HepG2 (cell line): Measurements from ENCODE around the gene CDC42SE1. TPM values are rescaled to one million over a fixed set of nuclear protein-coding genes. Genes with fewer than 3 reads are reported as not detected.

ENCODE experiments used
- ATAC-seq: fragments of 200-7000 bp; cut with Tn5 transposase; 3 replicates; pipeline ENCODE4 v1.9.1; 2020; ENCODE audit warnings: mild to moderate bottlenecking, moderate library complexity
- BruUV-seq: library from RNA; stranded (reverse); fragments of 400-500 nt; replicated peaks from 2 replicates; lab custom pipeline; 2021; lab: Mats Ljungman, UMichigan
- CTCF ChIA-PET: fragments of 300-600 bp; formaldehyde crosslinking; extraction: SDS; loops from one replicate; lab custom pipeline; 2021; ENCODE audit warnings: low total read pairs, inconsistent platforms, low intra/inter-chr PET ratio; lab: Yijun Ruan, JAX
- POLR2A ChIA-PET: fragments of 350-600 bp; sonication (Branson Sonifier 250); formaldehyde crosslinking; loops from one replicate; lab custom pipeline; 2020; ENCODE audit warnings: antibody characterized with exemption, inconsistent platforms; lab: Yijun Ruan, JAX
- DNase-seq: peaks from one replicate; pipeline ENCODE4 v3.0.0-alpha.2; 2015; ENCODE audit warnings: low spot score
- FAIRE-seq: peaks from 3 replicates; lab custom pipeline; 2011; peaks lifted over from hg19 to GRCh38; lab: Jason Lieb, UNC
- H2AFZ ChIP-seq: one replicate; pipeline ENCODE4 v1.6.1; 2011; ENCODE audit warnings: low read length, inconsistent platforms
- H3K27ac ChIP-seq: fragments of 300-600 bp; 3 replicates; pipeline ENCODE4 v1.8.0; 2011; ENCODE audit warnings: mixed run types, mild to moderate bottlenecking, mixed read lengths, low read length, inconsistent platforms; ENCODE audit not compliant: insufficient read depth; ENCODE audit errors: extremely low read length
- H3K27me3 ChIP-seq, 2 experiments: fragments of 200-600 bp in 1 of 2; 2 replicates in 1 of 2; 3 replicates in 1 of 2; pipeline versions ENCODE4 v1.6.0 to v1.8.0; 2011; ENCODE audit warnings: low read length in 2 of 2, mild to moderate bottlenecking in 2 of 2, moderate library complexity in 2 of 2, inconsistent platforms in 1 of 2; ENCODE audit not compliant: insufficient read depth in 2 of 2, control insufficient read depth in 1 of 2
- H3K36me3 ChIP-seq, 2 experiments: fragments of 200-600 bp in 1 of 2; replicated peaks in 1 of 2; 2 replicates in 1 of 2; 3 replicates in 1 of 2; pipeline versions ENCODE4 v1.5.1 to v1.8.0; 2011; ENCODE audit warnings: low read length in 2 of 2, inconsistent platforms in 1 of 2; ENCODE audit not compliant: insufficient read depth in 2 of 2, control insufficient read depth in 1 of 2
- H3K4me1 ChIP-seq: 2 replicates; pipeline ENCODE4 v1.5.1; 2012; ENCODE audit warnings: low read length, inconsistent platforms; ENCODE audit not compliant: insufficient read depth
- H3K4me2 ChIP-seq: 2 replicates; pipeline ENCODE4 v1.6.0; 2011; ENCODE audit warnings: low read depth, low read length, inconsistent platforms
- H3K4me3 ChIP-seq, 3 experiments: fragments of 200-600 bp in 1 of 3; sonication (generic), shearing (Covaris generic) in 1 of 3; replicated peaks in 1 of 3; 2 replicates each; pipeline ENCODE4 v1.5.1; 2011 to 2016; ENCODE audit warnings: low read length in 3 of 3, inconsistent platforms in 2 of 3, low read depth in 2 of 3, mild to moderate bottlenecking in 2 of 3, control low read depth in 1 of 3, mixed read lengths in 1 of 3; ENCODE audit not compliant: insufficient read depth in 1 of 3
- H3K79me2 ChIP-seq: one replicate; pipeline ENCODE4 v1.6.1; 2011; ENCODE audit warnings: low read length, inconsistent platforms; ENCODE audit not compliant: insufficient read depth
- H3K9ac ChIP-seq: 2 replicates; pipeline ENCODE4 v1.6.0; 2011; ENCODE audit warnings: mild to moderate bottlenecking, low read depth, low read length, inconsistent platforms; ENCODE audit not compliant: insufficient read depth
- H3K9me3 ChIP-seq: 2 replicates; pipeline ENCODE4 v1.5.1; 2012; ENCODE audit warnings: mild to moderate bottlenecking, low read length
- H4K20me1 ChIP-seq: 2 replicates; pipeline ENCODE4 v1.6.0; 2011; ENCODE audit warnings: inconsistent platforms, mild to moderate bottlenecking, low read length, moderate library complexity; ENCODE audit not compliant: insufficient read depth
- ELF4 ChIP-seq: sonication (generic); formaldehyde crosslinking; IDR thresholded peaks from 2 replicates; pipeline ENCODE4 v1.5.0; 2020; ENCODE audit warnings: missing genetic modification reagents, mild to moderate bottlenecking, moderate library complexity, borderline replicate concordance
- FOXA3 ChIP-seq: IDR thresholded peaks from 2 replicates; pipeline ENCODE4 v1.6.1; 2016; ENCODE audit warnings: missing genetic modification reagents, missing compliant biosample characterization
- HNF1B ChIP-seq: sonication (generic); formaldehyde crosslinking; IDR thresholded peaks from 2 replicates; pipeline ENCODE4 v1.5.1; 2020; ENCODE audit warnings: mild to moderate bottlenecking, moderate library complexity, missing genetic modification reagents
- HNF4G ChIP-seq, 2 experiments: sonication (generic) in 1 of 2; formaldehyde crosslinking in 1 of 2; IDR thresholded peaks; 2 replicates each; pipeline versions ENCODE4 v1.4.0 to v1.6.1; 2011 to 2020; ENCODE audit warnings: borderline replicate concordance in 2 of 2, low read depth in 2 of 2, mild to moderate bottlenecking in 2 of 2, low read length in 1 of 2, missing genetic modification reagents in 1 of 2, moderate library complexity in 1 of 2
- JUND ChIP-seq: sonication (generic); formaldehyde crosslinking; IDR thresholded peaks from 2 replicates; pipeline ENCODE4 v1.8.0; 2022; ENCODE audit warnings: mild to moderate bottlenecking, missing genetic modification reagents
- MEF2D ChIP-seq: sonication (generic); formaldehyde crosslinking; IDR thresholded peaks from 2 replicates; pipeline ENCODE4 v1.5.1; 2020; ENCODE audit warnings: mild to moderate bottlenecking, missing genetic modification reagents
- MTA1 ChIP-seq: sonication (generic); formaldehyde crosslinking; IDR thresholded peaks from 2 replicates; pipeline ENCODE4 v1.4.0; 2020; ENCODE audit warnings: missing genetic modification reagents, mild to moderate bottlenecking, borderline replicate concordance
- SOX6 ChIP-seq, 2 experiments: fragments of 450-650 bp in 1 of 2; sonication (generic) in 1 of 2; formaldehyde crosslinking in 1 of 2; IDR thresholded peaks; 2 replicates each; pipeline versions ENCODE4 v1.4.0 to v1.6.1; 2017 to 2020; ENCODE audit warnings: antibody characterized with exemption in 1 of 2, mild to moderate bottlenecking in 1 of 2, missing genetic modification reagents in 1 of 2
- SRSF4 ChIP-seq: fragments of 200-400 bp; formaldehyde crosslinking; IDR thresholded peaks from one replicate; pipeline ENCODE4 v1.6.1; 2018; ENCODE audit warnings: mild to moderate bottlenecking, low read depth, low read length, moderate library complexity; ENCODE audit not compliant: poor library complexity, severe bottlenecking
- SRY ChIP-seq: sonication (generic); formaldehyde crosslinking; IDR thresholded peaks from 2 replicates; pipeline ENCODE4 v1.8.0; 2022; ENCODE audit warnings: mild to moderate bottlenecking, missing genetic modification reagents
- ZKSCAN5 ChIP-seq: sonication (generic); formaldehyde crosslinking; IDR thresholded peaks from 2 replicates; pipeline ENCODE4 v1.5.1; 2020; ENCODE audit warnings: mild to moderate bottlenecking, missing genetic modification reagents
- ZNF251 ChIP-seq: sonication (generic); formaldehyde crosslinking; IDR thresholded peaks from 2 replicates; pipeline ENCODE4 v1.9.0; 2021; ENCODE audit warnings: mild to moderate bottlenecking, missing genetic modification reagents
- ZNF496 ChIP-seq: sonication (generic); formaldehyde crosslinking; IDR thresholded peaks from 2 replicates; pipeline ENCODE4 v1.8.1; 2023; ENCODE audit warnings: mild to moderate bottlenecking, moderate library complexity, missing genetic modification reagents; ENCODE audit not compliant: insufficient replicate concordance
- ZNF550 ChIP-seq: sonication (generic); formaldehyde crosslinking; IDR thresholded peaks from 2 replicates; pipeline ENCODE4 v1.4.0; 2020; ENCODE audit warnings: mild to moderate bottlenecking, missing genetic modification reagents, borderline replicate concordance
- ZNF616 ChIP-seq: sonication (generic); formaldehyde crosslinking; IDR thresholded peaks from 2 replicates; pipeline ENCODE4 v1.5.0; 2020; ENCODE audit warnings: low read depth, mild to moderate bottlenecking, missing genetic modification reagents
- ZNF710 ChIP-seq: sonication (generic); formaldehyde crosslinking; IDR thresholded peaks from 2 replicates; pipeline ENCODE4 v1.5.0; 2020; ENCODE audit warnings: mild to moderate bottlenecking, missing genetic modification reagents, borderline replicate concordance
- ZSCAN30 ChIP-seq: sonication (generic); formaldehyde crosslinking; IDR thresholded peaks from 2 replicates; pipeline ENCODE4 v1.5.0; 2020; ENCODE audit warnings: mild to moderate bottlenecking, missing genetic modification reagents
- whole genome bisulfite sequencing: methylation state at CpG from one replicate; pipeline ENCODE4 v1.1.6; 2017; ENCODE audit warnings: low lambda C conversion rate; 5-methylcytosine and 5-hydroxymethylcytosine counted together
- in situ Hi-C: cut with HindIII; loops from 2 replicates; pipeline ENCODE4 v1.10.0; 2017; ENCODE audit warnings: low pct_unique_long_range_greater_than_20kb; ENCODE audit not compliant: extremely low pct_ligation_motif_present
- intact Hi-C: fragments of 100-400 bp; cut with micrococcal nuclease; formaldehyde crosslinking; loops from one replicate; pipeline ENCODE4 v1.10.0; 2022; ENCODE audit not compliant: unreplicated experiment
- polyA plus RNA-seq, 8 experiments: library from polyadenylated mRNA; depleted of rRNA in 3 of 8; stranded (reverse) in 7 of 8; unstranded in 1 of 8; fragments of >200 nt; fragmentation: Illumina TruSeq in 4 of 8; extraction: Trizol in 4 of 8; gene quantifications; 2 replicates each; pipeline versions ENCODE4 v1.2.1 to v1.2.3, GENCODE V29; 2011 to 2016; ENCODE audit warnings: low read depth in 4 of 8, missing spikeins in 1 of 8, mixed read lengths in 1 of 8; ENCODE audit not compliant: insufficient read depth in 1 of 8
- total RNA-seq, 5 experiments: library from RNA; depleted of rRNA; stranded (reverse); fragments of >200 nt; fragmentation: Illumina TruSeq; extraction: Trizol; gene quantifications; 2 replicates each; pipeline ENCODE4 v1.2.3, GENCODE V29; 2016; ENCODE audit warnings: low read depth in 1 of 5
- TF ChIP-seq, protein P1 (sequence below): sonication (generic); formaldehyde crosslinking; IDR thresholded peaks from 2 replicates; pipeline ENCODE4 v1.8.0; 2022; ENCODE audit warnings: mild to moderate bottlenecking, missing genetic modification reagents, moderate library complexity

CDC42SE1 gene
- total and polyA plus RNA-seq, 2 of the 13 experiments (the other 11 are each of a cell fraction or from before 2014, with no cell fraction given): 17.6 to 17.9 TPM

DNA sequence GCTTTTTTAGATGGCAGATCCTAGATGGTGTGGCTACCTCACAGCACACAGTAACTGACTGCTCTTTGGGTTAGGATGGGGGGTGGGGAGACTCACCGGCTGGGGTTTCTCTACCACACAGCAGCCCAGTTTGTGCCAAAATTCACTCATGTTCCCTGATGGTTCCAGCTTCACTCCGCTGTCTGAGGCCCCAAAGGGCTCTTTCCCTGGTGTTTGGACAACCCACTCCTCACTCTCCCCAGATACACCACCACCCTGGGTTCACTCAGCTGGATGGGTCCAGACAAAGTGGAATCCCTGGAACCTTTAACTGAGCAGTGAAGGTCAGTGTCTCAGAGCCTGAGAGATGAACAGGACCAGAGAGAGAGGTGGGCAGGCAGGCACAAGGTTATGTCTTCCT is 3.8 kb downstream of the CDC42SE1 start:
- TF ChIP-seq MEF2D (no peak), SRY (CRISPR knock-in tag) (no peak), HNF1B (CRISPR knock-in tag) (no peak), ZNF616 (CRISPR knock-in tag) (no peak), ELF4 (no peak), ZNF496 (CRISPR knock-in tag) (no peak), MTA1 (no peak), SRSF4 (no peak), SOX6 (IDR thresholded peaks at IDR 0.05) (no peak), SOX6 (CRISPR knock-in tag; IDR thresholded peaks at IDR 0.05) (no peak), ZKSCAN5 (CRISPR knock-in tag) (no peak), ZNF550 (CRISPR knock-in tag) (no peak), ZNF251 (CRISPR knock-in tag) (no peak), ZSCAN30 (CRISPR knock-in tag) (no peak), FOXA3 (CRISPR knock-in tag) (no peak), ZNF710 (CRISPR knock-in tag) (no peak), HNF4G (IDR thresholded peaks at IDR 0.05; ENCODE audit: borderline replicate concordance, low read depth, low read length) (no peak), HNF4G (CRISPR knock-in tag; IDR thresholded peaks at IDR 0.05; ENCODE audit: borderline replicate concordance, low read depth) (no peak), JUND (CRISPR knock-in tag) (no peak)
- TF ChIP-seq, protein P1, sequence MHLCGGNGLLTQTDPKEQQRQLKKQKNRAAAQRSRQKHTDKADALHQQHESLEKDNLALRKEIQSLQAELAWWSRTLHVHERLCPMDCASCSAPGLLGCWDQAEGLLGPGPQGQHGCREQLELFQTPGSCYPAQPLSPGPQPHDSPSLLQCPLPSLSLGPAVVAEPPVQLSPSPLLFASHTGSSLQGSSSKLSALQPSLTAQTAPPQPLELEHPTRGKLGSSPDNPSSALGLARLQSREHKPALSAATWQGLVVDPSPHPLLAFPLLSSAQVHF (CRISPR knock-in tag): no peak
- in situ Hi-C loops (no loop called here), intact Hi-C loops (no loop called here)
- H3K4me2 ChIP-seq: no peak overlapping the region
- ChIA-PET POLR2A (interaction anchor here (0.6 to 1.2 kb wide), 2 partner anchors 9 to 49 kb away, joined by 3 read pairs; partner anchors contain the start of gene MINDY1), CTCF (no interaction called here)
- H3K36me3 ChIP-seq: peaks cover 13 to 34% of the 10 kb centered on the region in 2 experiments
- peaks cover 19% of the 10 kb centered on the region for H3K79me2 ChIP-seq
- peaks cover 58% of the 10 kb centered on the region for H3K4me1 ChIP-seq
- H3K9ac ChIP-seq: no peak overlapping the region
- no peak overlapping the region for H3K4me3 ChIP-seq
- ATAC-seq: no peak
- H3K9me3 ChIP-seq: no peaks in the 10 kb centered on the region
- DNase-seq: no peak
- H2AFZ ChIP-seq: no peak overlapping the region
- H4K20me1 ChIP-seq: no peaks in the 10 kb centered on the region
- WGBS: 100% methylated on average over 1 of the region's 2 CpGs
- BruUV-seq: no TSS peak
- H3K27me3 ChIP-seq: no peaks in the 10 kb centered on the region
- no peak for FAIRE-seq
- H3K27ac ChIP-seq: no peak overlapping the region
